GM12878 (cell line): ENCODE results near the gene NEDD8. TPM values are rescaled to one million over a fixed set of nuclear protein-coding genes. Genes with fewer than 3 reads are reported as not detected.

Experiments
- BACH1 ChIP-seq: fragments of 450-650 bp; IDR thresholded peaks from 2 replicates; pipeline ENCODE4 v1.6.1; 2017; ENCODE audit warnings: mild to moderate bottlenecking, borderline replicate concordance
- EGR1 ChIP-seq, 2 experiments: IDR thresholded peaks; 1 replicate in 1 of 2; 2 replicates in 1 of 2; pipeline ENCODE4 v1.6.1; 2011 to 2012; ENCODE audit warnings: low read depth in 2 of 2, low read length in 2 of 2, borderline replicate concordance in 1 of 2, mild to moderate bottlenecking in 1 of 2, moderate library complexity in 1 of 2
- ELK1 ChIP-seq: IDR thresholded peaks from 2 replicates; pipeline ENCODE4 v1.6.1; 2012; ENCODE audit warnings: low read depth, low read length, improper control_type of control experiment
- EZH2 ChIP-seq: IDR thresholded peaks from 2 replicates; pipeline ENCODE4 v1.6.1; 2012; ENCODE audit warnings: low read depth, mild to moderate bottlenecking, control low read depth, inconsistent platforms, low read length, borderline replicate concordance; ENCODE audit not compliant: control insufficient read depth
- HDGF ChIP-seq: fragments of 450-650 bp; IDR thresholded peaks from 2 replicates; pipeline ENCODE4 v1.6.1; 2016; ENCODE audit warnings: antibody characterized with exemption
- JUNB ChIP-seq: IDR thresholded peaks from 2 replicates; pipeline ENCODE4 v1.6.1; 2016; ENCODE audit warnings: antibody characterized with exemption, mild to moderate bottlenecking
- KLF5 ChIP-seq: fragments of 450-650 bp; IDR thresholded peaks from 2 replicates; pipeline ENCODE4 v1.6.1; 2014; ENCODE audit warnings: mild to moderate bottlenecking; ENCODE audit not compliant: partially characterized antibody
- MXI1 ChIP-seq: fragments of 150-350 bp; IDR thresholded peaks from 2 replicates; pipeline ENCODE4 v1.6.1; 2011; ENCODE audit warnings: low read depth, mild to moderate bottlenecking, inconsistent platforms, low read length, improper control_type of control experiment
- MYB ChIP-seq: fragments of 150-350 bp; IDR thresholded peaks from 2 replicates; pipeline ENCODE4 v1.6.1; 2014; ENCODE audit warnings: mild to moderate bottlenecking, low read depth, low read length, borderline replicate concordance
- NFXL1 ChIP-seq: fragments of 450-650 bp; IDR thresholded peaks from 2 replicates; pipeline ENCODE4 v1.6.1; 2017; ENCODE audit warnings: antibody characterized with exemption, mild to moderate bottlenecking, borderline replicate concordance
- NR2C1 ChIP-seq: fragments of 450-650 bp; IDR thresholded peaks from 2 replicates; pipeline ENCODE4 v1.6.1; 2017; ENCODE audit warnings: antibody characterized with exemption, mild to moderate bottlenecking, moderate library complexity
- POLR2A ChIP-seq: IDR thresholded peaks from 2 replicates; pipeline ENCODE4 v1.6.1; 2011; ENCODE audit warnings: low read depth, mild to moderate bottlenecking, low read length
- POU2F2 ChIP-seq: IDR thresholded peaks from 3 replicates; pipeline ENCODE4 v1.6.1; 2011; ENCODE audit warnings: low read depth, mild to moderate bottlenecking, low read length, borderline replicate concordance
- RELA ChIP-seq: fragments of 450-650 bp; IDR thresholded peaks from 2 replicates; pipeline ENCODE4 v1.8.0; 2014; ENCODE audit warnings: borderline replicate concordance; ENCODE audit not compliant: partially characterized antibody
- SIX5 ChIP-seq: IDR thresholded peaks from 2 replicates; pipeline ENCODE4 v1.6.1; 2011; ENCODE audit warnings: mild to moderate bottlenecking, low read depth, low read length, moderate library complexity; ENCODE audit not compliant: severe bottlenecking
- SREBF2 ChIP-seq: IDR thresholded peaks from 2 replicates; pipeline ENCODE4 v1.6.1; 2012; ENCODE audit warnings: mild to moderate bottlenecking, low read length
- SRF ChIP-seq, 2 experiments: IDR thresholded peaks; 2 replicates each; pipeline ENCODE4 v1.6.1; 2011; ENCODE audit warnings: low read depth in 2 of 2, low read length in 2 of 2, mild to moderate bottlenecking in 1 of 2, moderate library complexity in 1 of 2
- TARDBP ChIP-seq: IDR thresholded peaks from 2 replicates; pipeline ENCODE4 v1.6.1; 2016; ENCODE audit warnings: borderline replicate concordance
- ZNF274 ChIP-seq: IDR thresholded peaks from one replicate; pipeline ENCODE4 v1.8.0; 2011; ENCODE audit not compliant: insufficient read length, insufficient read depth
- polyA plus RNA-seq, 11 experiments: library from polyadenylated mRNA; depleted of rRNA in 4 of 11; unstranded in 6 of 11; stranded (reverse) in 5 of 11; fragments of >200 nt; fragmentation: Nextera tagmentation in 4 of 11; fragmentation: Illumina TruSeq in 1 of 11; extraction: Ambion mirVana in 4 of 11; extraction: Trizol in 1 of 11; gene quantifications; 1 replicate in 1 of 11; 2 replicates in 10 of 11; pipeline versions ENCODE4 v1.2.1 to v1.2.3, GENCODE V29; 2011 to 2016; ENCODE audit warnings: inconsistent platforms in 2 of 11, missing spikeins in 2 of 11, low read depth in 1 of 11
- total RNA-seq, 4 experiments: library from RNA; depleted of rRNA in 3 of 4; stranded (reverse); fragments of >200 nt in 3 of 4; fragmentation: Illumina TruSeq in 1 of 4; extraction: Trizol in 1 of 4; gene quantifications; 2 replicates each; pipeline versions ENCODE4 v1.2.1 to v1.2.3, GENCODE V29; 2013 to 2021
- TF ChIP-seq, protein P1 (sequence below): fragments of 450-650 bp; IDR thresholded peaks from 2 replicates; pipeline ENCODE4 v1.6.1; 2017; ENCODE audit warnings: mild to moderate bottlenecking
- TF ChIP-seq, protein P2 (sequence below): IDR thresholded peaks from 2 replicates; pipeline ENCODE4 v1.6.1; 2011; ENCODE audit warnings: mild to moderate bottlenecking, low read depth, low read length, moderate library complexity; ENCODE audit not compliant: insufficient replicate concordance
- TF ChIP-seq, protein P3 (sequence below): IDR thresholded peaks from 2 replicates; pipeline ENCODE4 v1.6.1; 2011; ENCODE audit warnings: borderline replicate concordance, low read depth, mild to moderate bottlenecking, moderate library complexity, mixed read lengths, low read length; ENCODE audit not compliant: insufficient read depth; ENCODE audit errors: extremely low read length

NEDD8 gene
- total and polyA plus RNA-seq, 10 of the 15 experiments (the other 5 are each of a cell fraction or from before 2014, with no cell fraction given), result 164 to 991 (median 300) TPM

GRCh38 chr14:24212924-24213865 lies 19.0 kb downstream of the NEDD8 start, which contains the start of gene CHMP4A (continued):
- peak; percentile 80 for TF ChIP-seq RELA
- TF ChIP-seq NFXL1, result no peak
- peak; percentile 89 for TF ChIP-seq KLF5
- peak; percentile 99 for TF ChIP-seq POLR2A
- peak; percentile 76; the same call in 2 of the 3 replicates for TF ChIP-seq POU2F2
- no peak for TF ChIP-seq TARDBP
- TF ChIP-seq HDGF, result peak; percentile 83; the same call in 1 of the 2 replicates
- TF ChIP-seq, protein P1, sequence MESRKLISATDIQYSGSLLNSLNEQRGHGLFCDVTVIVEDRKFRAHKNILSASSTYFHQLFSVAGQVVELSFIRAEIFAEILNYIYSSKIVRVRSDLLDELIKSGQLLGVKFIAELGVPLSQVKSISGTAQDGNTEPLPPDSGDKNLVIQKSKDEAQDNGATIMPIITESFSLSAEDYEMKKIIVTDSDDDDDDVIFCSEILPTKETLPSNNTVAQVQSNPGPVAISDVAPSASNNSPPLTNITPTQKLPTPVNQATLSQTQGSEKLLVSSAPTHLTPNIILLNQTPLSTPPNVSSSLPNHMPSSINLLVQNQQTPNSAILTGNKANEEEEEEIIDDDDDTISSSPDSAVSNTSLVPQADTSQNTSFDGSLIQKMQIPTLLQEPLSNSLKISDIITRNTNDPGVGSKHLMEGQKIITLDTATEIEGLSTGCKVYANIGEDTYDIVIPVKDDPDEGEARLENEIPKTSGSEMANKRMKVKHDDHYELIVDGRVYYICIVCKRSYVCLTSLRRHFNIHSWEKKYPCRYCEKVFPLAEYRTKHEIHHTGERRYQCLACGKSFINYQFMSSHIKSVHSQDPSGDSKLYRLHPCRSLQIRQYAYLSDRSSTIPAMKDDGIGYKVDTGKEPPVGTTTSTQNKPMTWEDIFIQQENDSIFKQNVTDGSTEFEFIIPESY, result 0 out of 2 replicates have a peak, but pooled peaks have one; percentile 10
- TF ChIP-seq EZH2, result no peak
- no peak for TF ChIP-seq SREBF2
- no peak for TF ChIP-seq MXI1
- TF ChIP-seq NR2C1, result no peak; the same call in 1 of the 2 replicates
- peak in 1 of 2 experiments; percentile 66; a peak in 1 of 3 replicates for TF ChIP-seq EGR1 (IDR thresholded peaks at IDR 0.05; ENCODE audit: borderline replicate concordance in 1 of 2, low read depth in 2 of 2, low read length in 2 of 2)
- TF ChIP-seq SRF (IDR thresholded peaks at IDR 0.05; ENCODE audit: low read depth in 2 of 2, low read length in 2 of 2), result peak in 1 of 2 experiments; percentile 75; a peak in 1 of 4 replicates
- no peak for TF ChIP-seq MYB
- TF ChIP-seq ELK1, result 0 out of 2 replicates have a peak, but pooled peaks have one; percentile 35
- peak; percentile 94 for TF ChIP-seq BACH1
- no peak; the same call in 1 of the 2 replicates for TF ChIP-seq JUNB
- TF ChIP-seq, protein P2, sequence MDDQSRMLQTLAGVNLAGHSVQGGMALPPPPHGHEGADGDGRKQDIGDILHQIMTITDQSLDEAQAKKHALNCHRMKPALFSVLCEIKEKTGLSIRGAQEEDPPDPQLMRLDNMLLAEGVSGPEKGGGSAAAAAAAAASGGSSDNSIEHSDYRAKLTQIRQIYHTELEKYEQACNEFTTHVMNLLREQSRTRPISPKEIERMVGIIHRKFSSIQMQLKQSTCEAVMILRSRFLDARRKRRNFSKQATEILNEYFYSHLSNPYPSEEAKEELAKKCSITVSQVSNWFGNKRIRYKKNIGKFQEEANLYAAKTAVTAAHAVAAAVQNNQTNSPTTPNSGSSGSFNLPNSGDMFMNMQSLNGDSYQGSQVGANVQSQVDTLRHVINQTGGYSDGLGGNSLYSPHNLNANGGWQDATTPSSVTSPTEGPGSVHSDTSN, result no peak
- peak; percentile 45 for TF ChIP-seq SIX5
- TF ChIP-seq ZNF274, result no peak
- TF ChIP-seq, protein P3, sequence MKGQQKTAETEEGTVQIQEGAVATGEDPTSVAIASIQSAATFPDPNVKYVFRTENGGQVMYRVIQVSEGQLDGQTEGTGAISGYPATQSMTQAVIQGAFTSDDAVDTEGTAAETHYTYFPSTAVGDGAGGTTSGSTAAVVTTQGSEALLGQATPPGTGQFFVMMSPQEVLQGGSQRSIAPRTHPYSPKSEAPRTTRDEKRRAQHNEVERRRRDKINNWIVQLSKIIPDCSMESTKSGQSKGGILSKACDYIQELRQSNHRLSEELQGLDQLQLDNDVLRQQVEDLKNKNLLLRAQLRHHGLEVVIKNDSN, result peak; percentile 95
